GM12891 (cell line): ENCODE results near the gene ZNF548.

Source experiments
- POLR2A ChIP-seq: IDR thresholded peaks from 2 replicates; pipeline ENCODE4 v1.6.1; 2011; ENCODE audit warnings: low read depth, low read length, control low read depth
- POLR2AphosphoS5 ChIP-seq: IDR thresholded peaks from 2 replicates; pipeline ENCODE4 v1.6.1; 2011; ENCODE audit warnings: low read depth, low read length, control low read depth

GRCh38 chr19:57421037-57421436, 31.4 kb downstream of the ZNF548 start:
- TF ChIP-seq POLR2A (no peak), POLR2AphosphoS5 (no peak)
